Kidney capillary endothelial cell (primary cell): ENCODE measurements around the gene DUSP19.
"Not testable (repeated sequence)": the region's sequence is repeated elsewhere in the genome, so short reads cannot be mapped to it uniquely, and the experiment has no call there.

ENCODE experiments used
- DNase-seq: peaks from one replicate; pipeline ENCODE4 v3.0.0-alpha.2; 2018; ENCODE audit warnings: low spot score

Gene DUSP19

GRCh38 chr2:183078464-183079138, at the start of gene DUSP19:
Gene DUSP19 (plus strand): TSS chr2:183078747. CDS start chr2:183078934, 187 bp downstream.
- peak; percentile 91 for DNase-seq

GRCh38 chr2:183029219-183029618, 49.3 kb upstream of the DUSP19 start:
- DNase-seq = no peak

- no peak for DNase-seq
Observed at GRCh38 chr2:183031911-183032794, 46.4 kb upstream of the DUSP19 start.

- no peak for DNase-seq
Observed at GRCh38 chr2:183033951-183034350, 44.6 kb upstream of the DUSP19 start.

GRCh38 chr2:183034806-183035205, 43.7 kb upstream of the DUSP19 start:
- DNase-seq = no peak

- no peak for DNase-seq
Observed at GRCh38 chr2:183035298-183035953, 43.1 kb upstream of the DUSP19 start.

GRCh38 chr2:183035954-183036669, 42.4 kb upstream of the DUSP19 start:
- peak; percentile 20 for DNase-seq

GRCh38 chr2:183037074-183037552, 41.4 kb upstream of the DUSP19 start:
- DNase-seq = peak; percentile 25

- DNase-seq = peak; percentile 16
Observed at GRCh38 chr2:183037553-183038340, 40.8 kb upstream of the DUSP19 start.

GRCh38 chr2:183038341-183039300, 39.9 kb upstream of the DUSP19 start, which contains the start of gene NCKAP1:
Gene NCKAP1 (minus strand): TSS chr2:183038457. CDS start chr2:183038099, 358 bp downstream.
- DNase-seq = peak; percentile 78

GRCh38 chr2:183040604-183041003, 37.9 kb upstream of the DUSP19 start:
- DNase-seq = no peak

GRCh38 chr2:183043580-183043979, 35.0 kb upstream of the DUSP19 start:
- DNase-seq = not testable (repeated sequence)

GRCh38 chr2:183047486-183048125, 30.9 kb upstream of the DUSP19 start:
- DNase-seq = not testable (repeated sequence)

- no peak for DNase-seq
Observed at GRCh38 chr2:183049420-183049819, 29.1 kb upstream of the DUSP19 start.

GRCh38 chr2:183057333-183057985, 21.1 kb upstream of the DUSP19 start:
- no peak for DNase-seq

- peak; percentile 25 for DNase-seq
Observed at GRCh38 chr2:183059561-183059960, 19.0 kb upstream of the DUSP19 start.

GRCh38 chr2:183060571-183061231, 17.8 kb upstream of the DUSP19 start:
- no peak for DNase-seq

GRCh38 chr2:183063083-183063482, 15.5 kb upstream of the DUSP19 start:
- peak; percentile 79 for DNase-seq
